Stimulated activated CD4-positive, alpha-beta T cell treated with anti-CD3 and anti-CD28 coated beads, Interleukin-15, amount 100 ng/mL, for 48 hours (primary cell): ENCODE measurements around the gene ITGA1.
"Not testable (repeated sequence)": the region's sequence is repeated elsewhere in the genome, so short reads cannot be mapped to it uniquely, and the experiment has no call there.

Experiments
- DNase-seq, 2 donors: peaks; one replicate each; pipeline ENCODE4 v3.0.0-alpha.2; 2020; ENCODE audit warnings: low read depth in 2 of 2

The ITGA1 gene

DNA sequence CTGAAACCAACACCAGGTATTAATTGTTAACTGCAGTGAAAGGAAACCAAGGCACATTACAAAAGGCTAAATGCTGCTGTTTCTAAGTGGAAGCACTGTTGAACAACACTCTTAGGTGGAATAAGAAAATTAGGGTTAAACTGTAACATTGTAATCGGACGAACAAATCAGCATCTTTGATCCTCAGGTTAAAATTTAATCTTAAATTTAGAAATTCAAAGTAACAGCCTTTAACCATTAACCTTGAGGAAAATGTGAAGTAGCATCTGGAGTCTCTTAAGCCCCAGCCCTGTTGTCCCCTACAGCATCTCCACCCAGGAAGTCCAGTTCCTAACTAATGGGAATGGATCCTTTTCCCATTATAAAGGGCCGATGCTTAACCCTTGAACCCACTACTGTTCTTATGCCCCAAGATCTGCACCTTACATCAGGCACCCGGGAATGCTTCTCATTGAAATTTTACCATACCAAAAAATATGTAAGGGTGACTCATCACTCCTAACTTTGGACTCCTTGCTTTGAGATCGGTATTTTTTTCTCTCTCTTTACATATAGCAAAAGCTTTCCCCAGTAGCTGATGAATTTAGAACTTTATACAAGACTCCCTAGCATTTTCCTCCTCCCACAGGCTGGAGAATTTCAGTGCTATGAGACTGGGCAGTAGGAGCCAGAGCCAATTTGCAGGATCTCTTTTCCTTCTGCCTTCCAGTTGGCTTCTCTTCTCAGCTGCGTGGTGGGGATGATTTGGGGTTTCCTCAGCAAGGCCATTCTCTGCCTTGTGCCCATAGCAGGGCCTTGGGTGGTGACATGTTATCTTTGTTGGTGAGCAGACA, 169.4 kb downstream of the ITGA1 start:
- DNase-seq: no peak

GRCh38 chr5:52961274-52961681, 173.6 kb downstream of the ITGA1 start:
- no peak for DNase-seq

DNA sequence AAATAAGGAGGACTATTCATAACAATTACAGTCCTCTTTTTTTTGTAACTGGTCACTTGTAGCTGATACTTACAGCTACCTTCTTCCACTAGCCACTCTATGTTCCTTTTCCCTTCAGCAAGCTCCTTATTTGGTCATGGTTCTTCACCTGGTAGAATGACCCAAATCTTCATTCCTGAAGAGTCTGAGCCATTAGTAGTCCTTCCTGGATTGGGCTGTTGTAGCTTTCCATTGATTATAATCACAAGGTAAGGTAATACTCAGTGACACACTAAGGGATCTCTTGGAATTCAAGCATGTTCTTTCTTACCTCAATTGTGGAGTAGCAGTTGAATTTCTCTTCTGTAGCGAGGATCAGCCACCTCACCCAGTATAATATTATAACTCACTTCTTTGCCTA, 175.9 kb downstream of the ITGA1 start:
- no peak for DNase-seq

- no peak for DNase-seq
These were observed 176.4 kb downstream of the ITGA1 start for GRCh38 chr5:52964138-52964537.

- not testable (repeated sequence) for DNase-seq
These were observed 188.4 kb downstream of the ITGA1 start for GRCh38 chr5:52976157-52976556.

DNA sequence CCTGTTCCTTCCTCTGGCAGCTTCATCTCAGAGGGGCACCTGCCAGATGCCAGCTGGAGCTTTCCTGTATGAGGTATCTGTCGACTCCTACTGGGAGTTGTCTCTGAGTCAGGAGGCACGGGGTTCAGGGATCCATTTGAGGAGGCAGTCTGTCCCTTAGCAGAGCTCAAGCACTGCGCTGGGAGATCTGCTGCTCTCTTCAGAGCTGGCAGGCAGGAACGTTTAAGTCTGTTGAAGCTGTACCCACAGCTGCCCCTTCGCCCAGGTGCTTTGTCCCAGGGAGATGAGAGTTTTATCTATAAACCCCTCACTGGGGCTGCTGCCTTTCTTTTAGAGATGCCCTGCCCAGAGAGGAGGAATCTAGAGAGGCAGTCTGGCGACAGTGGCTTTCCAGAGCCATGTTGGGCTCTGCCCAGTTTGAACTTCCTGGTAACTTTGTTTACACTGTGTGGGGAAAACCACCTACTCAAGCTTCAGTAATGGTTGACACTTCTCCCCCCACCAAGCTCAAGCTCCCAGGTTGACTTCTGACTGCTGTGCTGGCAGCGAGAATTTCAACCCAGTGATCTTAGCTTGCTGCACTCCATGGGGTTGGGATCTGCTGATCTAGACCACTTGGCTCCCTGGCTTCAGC, 189.7 kb downstream of the ITGA1 start:
- no peak for DNase-seq

DNA sequence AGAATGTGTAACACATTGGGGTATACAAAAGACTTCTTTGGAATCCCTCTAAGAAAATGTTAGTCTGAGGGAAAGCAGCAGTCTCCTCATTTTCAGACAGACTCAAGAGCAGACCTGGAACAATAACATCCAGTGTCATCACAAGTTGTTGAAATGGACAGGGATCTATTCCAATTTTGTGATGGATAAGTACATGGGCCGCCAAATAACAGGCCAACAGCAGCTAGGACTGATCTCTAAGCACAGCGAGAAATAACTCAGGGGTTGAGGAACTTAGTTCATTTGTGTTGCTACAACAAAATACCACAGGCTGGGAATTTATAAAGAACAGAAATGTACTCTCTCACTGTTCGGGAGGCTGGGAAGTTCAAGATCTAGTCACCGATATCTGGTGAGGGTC, 193.8 kb downstream of the ITGA1 start:
- no peak for DNase-seq

GRCh38 chr5:52983731-52984636, 196.3 kb downstream of the ITGA1 start:
- DNase-seq: no peak

DNA sequence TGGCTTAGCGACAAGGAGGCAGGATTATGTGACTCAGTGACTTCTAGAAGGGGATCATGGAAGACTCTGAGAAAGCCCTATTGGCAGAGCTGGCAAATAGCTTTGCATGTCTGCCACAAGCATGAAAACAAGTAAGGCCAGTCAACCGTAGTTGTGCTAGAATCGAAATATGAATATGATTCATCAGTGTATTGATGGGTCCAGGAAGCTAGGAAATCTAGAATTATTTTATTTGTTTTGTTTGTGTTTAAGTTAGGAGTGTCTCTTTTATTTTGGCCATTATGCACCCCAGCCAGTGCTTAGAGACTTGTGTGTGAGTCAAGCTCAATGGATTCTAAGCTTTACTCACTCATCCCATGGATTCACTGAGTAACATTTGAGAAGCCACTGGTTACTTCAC, 197.6 kb downstream of the ITGA1 start:
- no peak for DNase-seq

- DNase-seq: no peak
These were observed 200.1 kb downstream of the ITGA1 start for GRCh38 chr5:52987711-52988331.

GRCh38 chr5:52988335-52989024, 200.8 kb downstream of the ITGA1 start:
- DNase-seq: no peak

DNA sequence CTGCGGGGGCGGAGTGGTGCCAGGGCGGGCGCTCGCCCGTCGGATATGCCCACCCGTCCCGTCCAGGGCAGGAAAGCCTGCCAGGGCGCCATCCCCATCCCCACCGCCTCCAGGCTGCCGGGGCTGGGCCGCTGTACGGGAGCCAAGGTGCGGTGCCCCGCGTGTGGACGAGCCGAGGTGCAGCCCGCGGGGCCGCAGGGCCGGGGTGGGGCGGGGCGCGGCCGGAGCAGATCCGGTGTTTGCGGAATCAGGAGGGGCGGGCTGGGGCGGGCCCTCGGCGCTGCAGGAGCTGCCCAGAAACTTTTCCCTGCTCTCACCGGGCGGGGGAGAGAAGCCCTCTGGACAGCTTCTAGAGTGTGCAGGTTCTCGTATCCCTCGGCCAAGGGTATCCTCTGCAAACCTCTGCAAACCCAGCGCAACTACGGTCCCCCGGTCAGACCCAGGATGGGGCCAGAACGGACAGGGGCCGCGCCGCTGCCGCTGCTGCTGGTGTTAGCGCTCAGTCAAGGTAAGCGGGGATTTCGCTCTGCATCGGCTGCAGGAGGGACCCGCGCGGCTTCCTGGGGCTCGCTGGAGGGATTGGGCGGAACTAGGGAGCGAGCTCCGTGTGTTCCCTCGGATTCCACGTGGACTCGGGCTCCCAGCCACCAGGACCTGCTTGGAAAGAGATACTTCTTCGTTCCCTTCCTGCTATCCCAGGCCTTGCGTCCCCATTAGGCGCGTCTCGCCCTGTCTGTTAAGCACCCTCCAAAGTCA, 201.5 kb downstream of the ITGA1 start, which contains the start of gene ITGA2:
TSS of gene ITGA2 (plus strand) at position 328 of the 756 bp plus-strand sequence. CDS start at position 445, 117 bp downstream.
- no peak for DNase-seq

DNA sequence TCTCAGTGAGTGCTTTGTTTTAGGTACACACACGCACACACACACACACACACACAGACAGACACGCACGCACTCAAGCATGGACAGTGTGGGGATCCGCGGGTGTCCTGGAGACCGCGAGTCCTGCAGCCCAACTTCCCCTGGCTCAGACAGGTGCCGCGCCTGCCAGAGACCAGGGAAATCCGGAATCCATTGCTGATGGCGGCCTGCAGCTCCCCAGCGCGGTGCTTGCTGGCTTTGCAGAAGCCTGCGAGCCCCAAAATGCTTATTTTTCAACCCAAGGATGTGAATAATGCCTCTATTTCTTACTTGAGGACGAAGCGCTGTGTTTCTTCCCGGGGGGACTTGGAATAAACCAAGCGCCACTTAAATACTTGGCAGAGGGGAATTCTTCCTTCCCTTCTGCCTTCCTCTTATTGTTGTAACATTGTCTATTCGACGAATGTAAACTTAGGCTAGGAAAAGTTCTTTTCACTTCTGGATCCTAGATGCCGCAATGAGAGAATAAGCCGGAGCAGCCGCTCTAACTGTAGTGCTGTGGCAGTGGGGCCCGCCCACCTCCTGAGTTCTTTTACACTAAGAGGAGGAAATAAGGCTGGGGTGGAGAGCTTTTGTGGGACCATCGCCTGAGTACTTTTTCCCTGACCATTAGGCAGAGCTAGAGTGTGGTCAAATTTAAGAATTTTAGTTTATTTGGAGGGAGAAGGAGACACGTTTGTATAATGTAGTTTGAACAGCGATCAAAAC, 202.2 kb downstream of the ITGA1 start:
- DNase-seq: no peak

- no peak for DNase-seq
These were observed 202.8 kb downstream of the ITGA1 start for GRCh38 chr5:52990528-52990925.

DNA sequence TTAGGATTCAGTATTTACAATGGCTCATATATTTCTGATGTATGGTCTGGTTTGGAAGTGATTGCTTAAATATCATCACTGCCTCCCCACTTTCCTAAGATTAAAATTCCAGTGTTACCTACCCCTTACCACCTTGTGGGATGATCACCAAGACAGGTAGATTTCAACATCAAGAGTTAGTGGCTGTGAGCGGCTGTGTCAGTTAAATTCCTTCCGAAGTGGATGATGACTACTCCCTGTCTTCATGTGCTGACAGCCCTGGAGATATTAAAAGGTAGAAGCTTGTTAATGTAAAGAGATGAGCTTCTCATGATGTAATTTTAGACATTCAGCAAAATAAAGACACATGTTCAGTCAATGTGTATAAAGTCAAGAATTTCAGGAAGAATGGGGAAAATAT, 205.7 kb downstream of the ITGA1 start:
- no peak for DNase-seq

- DNase-seq: no peak
These were observed 206.6 kb downstream of the ITGA1 start for GRCh38 chr5:52994266-52994665.

- DNase-seq: no peak
These were observed 207.4 kb downstream of the ITGA1 start for GRCh38 chr5:52995095-52995494.

GRCh38 chr5:52995914-52996313, 208.2 kb downstream of the ITGA1 start:
- DNase-seq: no peak

- no peak for DNase-seq
These were observed 209.3 kb downstream of the ITGA1 start for GRCh38 chr5:52996979-52997378.

DNA sequence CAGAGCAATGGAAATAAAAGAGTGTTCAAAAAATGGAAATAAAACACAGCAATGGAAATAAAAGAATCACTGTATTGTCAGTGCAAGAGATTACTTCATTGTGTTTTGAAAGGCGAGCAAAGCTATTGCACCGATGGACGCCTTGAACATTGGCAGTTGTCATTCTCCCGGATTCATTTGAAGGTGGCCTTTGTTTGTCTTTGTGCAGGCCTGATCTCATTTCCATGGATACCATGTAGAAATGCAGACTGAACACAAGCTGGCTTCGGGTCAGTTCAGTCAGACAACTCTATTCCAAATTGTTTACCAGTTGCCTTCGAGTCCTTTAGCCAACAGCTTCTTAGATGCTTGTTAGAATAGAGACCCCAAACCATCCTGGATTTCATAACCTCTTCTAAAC, 209.7 kb downstream of the ITGA1 start:
- DNase-seq: no peak
